HG02870 (cell line): Measurements from ENCODE around the gene VCL.
"Not testable (repeated sequence)": the region's sequence is repeated elsewhere in the genome, so short reads cannot be mapped to it uniquely, and the experiment has no call there.

Experiments
- ATAC-seq: cut with Tn5 transposase; IDR thresholded peaks from one replicate; pipeline ENCODE4 v1.9.1; 2021; ENCODE audit warnings: mild to moderate bottlenecking, moderate library complexity; ENCODE audit not compliant: unreplicated experiment

The VCL gene

GRCh38 chr10:73971636-73972354 lies 26.1 kb upstream of the VCL start:
- ATAC-seq = no peak

GRCh38 chr10:73973427-73973826 lies 24.5 kb upstream of the VCL start:
- no peak for ATAC-seq

DNA sequence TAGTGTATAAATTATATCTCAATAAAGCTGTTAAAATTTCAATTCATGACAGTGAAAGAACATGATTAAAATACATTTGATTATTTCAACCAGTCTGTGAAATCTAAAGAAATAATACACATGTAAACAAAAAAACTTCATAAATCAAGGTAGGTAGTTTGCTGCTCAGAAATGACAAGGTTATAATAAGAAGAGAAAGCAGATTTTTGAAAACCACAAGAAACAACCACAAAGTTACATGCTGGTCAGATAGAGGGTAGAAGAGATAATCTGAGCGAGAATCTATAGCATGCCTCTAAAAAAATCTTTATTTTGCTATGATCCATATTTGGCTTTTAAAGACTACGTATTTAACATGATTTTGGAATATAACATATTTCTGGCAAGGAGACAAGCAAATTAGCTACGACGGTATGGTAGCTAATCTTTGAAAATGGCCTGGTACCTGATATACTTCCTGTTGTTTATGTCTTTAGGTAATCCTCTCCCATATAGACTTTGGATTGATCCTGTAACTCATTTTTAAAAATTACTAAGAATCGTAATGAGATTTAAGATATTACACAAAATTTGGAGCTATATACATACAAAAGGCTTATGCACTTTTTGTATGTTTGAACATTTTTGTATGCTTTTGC lies 23.5 kb upstream of the VCL start:
- ATAC-seq = no peak

GRCh38 chr10:73975388-73975787 lies 22.5 kb upstream of the VCL start:
- ATAC-seq = no peak

- ATAC-seq = no peak
Measured at GRCh38 chr10:73979141-73979808, 18.6 kb upstream of the VCL start.

GRCh38 chr10:73979809-73980433 lies 18.0 kb upstream of the VCL start:
- ATAC-seq = no peak

GRCh38 chr10:73981812-73982211 lies 16.1 kb upstream of the VCL start:
- no peak for ATAC-seq

GRCh38 chr10:73983096-73984047 lies 14.5 kb upstream of the VCL start:
- ATAC-seq = no peak

DNA sequence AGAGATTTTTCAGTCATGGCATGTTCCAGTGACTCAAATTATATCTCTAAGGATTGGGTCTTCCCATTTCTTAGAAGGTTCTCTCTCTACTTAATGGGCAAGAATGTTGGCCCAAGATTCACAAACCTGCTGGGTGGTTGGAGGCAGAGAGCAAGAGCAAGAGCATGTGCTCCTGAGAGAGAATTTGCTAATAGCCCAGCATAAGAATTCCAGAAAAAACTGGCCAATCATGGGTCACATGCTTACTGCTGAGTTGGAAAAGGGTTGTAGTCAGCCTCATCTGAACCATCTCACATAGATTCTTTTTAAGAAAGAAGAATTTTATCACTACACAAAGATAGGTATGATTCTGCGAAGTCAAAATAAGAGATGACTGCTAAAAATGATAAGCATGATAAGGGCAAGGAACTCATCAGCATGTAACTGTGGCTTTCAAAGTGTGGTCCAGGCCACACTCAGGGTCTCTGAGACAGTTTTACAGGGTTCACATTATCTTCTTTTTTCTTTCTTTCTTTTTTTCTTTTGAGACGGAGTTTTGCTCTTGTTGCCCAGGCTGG lies 8.2 kb upstream of the VCL start:
- ATAC-seq = no peak

DNA sequence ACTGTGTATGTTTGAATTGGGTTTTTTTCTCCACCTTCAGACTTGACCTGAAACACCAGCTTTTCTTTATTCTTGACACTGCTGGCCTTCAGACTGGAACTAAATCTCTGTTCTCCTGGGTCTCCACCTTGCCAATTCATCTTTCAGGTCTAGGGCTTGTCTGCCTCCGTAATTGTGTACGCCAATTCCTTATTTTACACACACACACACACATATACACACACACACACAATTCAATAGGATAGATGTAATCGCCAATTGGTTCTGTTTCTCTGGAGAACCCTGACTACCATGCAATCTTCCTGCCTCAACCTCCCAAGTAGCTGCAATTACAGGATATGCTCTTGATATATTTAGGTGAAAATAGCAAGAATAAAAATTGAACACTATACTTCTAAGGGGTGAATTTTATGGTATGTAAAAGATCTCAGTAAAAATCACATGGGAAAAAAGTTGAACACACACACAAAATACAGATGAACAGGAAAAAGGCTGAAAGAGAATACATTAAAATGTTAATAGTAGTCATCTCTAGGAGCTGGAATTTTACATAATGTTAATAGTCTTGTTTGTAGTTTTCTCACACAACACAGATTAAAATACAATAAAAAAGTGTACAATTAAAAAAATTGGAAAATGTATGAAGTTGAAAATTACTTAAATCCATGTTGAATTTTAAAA lies 6.6 kb upstream of the VCL start:
- no peak for ATAC-seq

- no peak for ATAC-seq
Measured at GRCh38 chr10:73991884-73992245, 6.1 kb upstream of the VCL start.

- ATAC-seq = no peak
Measured at GRCh38 chr10:73992899-73993788, 4.8 kb upstream of the VCL start.

DNA sequence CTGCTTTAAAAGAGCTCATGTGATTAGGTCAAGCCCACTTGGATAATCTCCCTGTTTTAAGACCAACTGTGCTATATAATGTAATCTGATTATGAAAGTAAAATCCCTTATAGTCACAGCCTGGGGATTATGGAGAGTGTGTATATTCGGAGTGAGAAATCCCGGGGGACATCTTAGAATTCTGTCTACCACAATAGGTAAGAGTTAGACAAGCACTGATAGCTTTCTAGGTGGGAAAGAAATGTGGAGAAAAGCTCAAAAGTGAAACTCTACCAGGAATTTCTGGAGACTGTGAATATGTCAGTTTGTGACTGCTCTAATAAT lies 2.9 kb upstream of the VCL start:
- ATAC-seq = no peak

- peak; percentile 62 for ATAC-seq
Measured at GRCh38 chr10:73997461-73997786, 492 bp upstream of the VCL start.

GRCh38 chr10:73998623-73998928 lies 660 bp downstream of the VCL start:
- no peak for ATAC-seq

- ATAC-seq = no peak
Measured at GRCh38 chr10:73998929-73999691, 1.2 kb downstream of the VCL start.

DNA sequence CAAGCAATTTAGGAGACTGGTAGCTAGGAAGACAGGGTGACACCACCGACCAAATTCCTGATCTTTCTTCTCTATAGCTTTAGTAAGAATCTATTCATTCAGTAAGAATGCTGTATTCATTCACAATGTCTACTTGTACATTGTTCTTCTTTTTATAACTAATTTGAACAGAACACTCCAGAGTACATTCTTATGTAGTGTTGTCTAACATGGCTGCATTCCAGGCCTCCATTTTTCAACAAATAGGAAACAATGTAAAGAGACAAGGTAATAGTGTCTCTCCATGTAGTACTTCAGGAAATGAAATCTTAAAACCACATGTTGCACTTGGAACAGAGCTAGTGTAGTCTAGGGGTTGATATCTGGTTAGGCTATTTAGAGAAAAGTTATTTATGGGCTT lies 1.8 kb downstream of the VCL start:
- no peak for ATAC-seq

DNA sequence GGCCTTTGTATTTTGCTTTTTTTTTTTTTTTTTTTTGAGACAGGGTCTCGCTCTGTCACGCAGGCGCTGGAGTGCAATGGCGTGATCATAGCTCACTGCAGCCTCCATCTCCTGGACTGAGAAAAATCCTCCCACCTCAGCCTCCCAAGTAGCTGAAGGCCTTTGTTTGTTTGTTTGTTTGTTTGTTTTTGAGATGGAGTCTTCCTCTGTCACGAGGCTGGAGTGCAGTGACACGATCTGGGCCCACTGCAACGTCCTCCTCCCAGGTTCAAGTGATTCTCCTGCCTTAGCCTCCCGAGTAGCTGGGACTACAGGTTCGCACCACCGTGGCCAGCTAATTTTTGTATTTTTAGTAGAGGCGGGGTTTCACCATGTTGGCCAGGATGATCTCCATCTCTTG lies 2.3 kb downstream of the VCL start:
- ATAC-seq = not testable (repeated sequence)
